Neuronal stem cell (in vitro differentiated cells): ENCODE results near the gene PEMT.
A peak's percentile ranks its signal among the peaks of the same experiment; 100 is the strongest.

ENCODE experiments used
- DNase-seq: peaks from one replicate; pipeline ENCODE4 v3.0.0-alpha.2; 2013; ENCODE audit warnings: low spot score
- H2AFZ ChIP-seq: one replicate; pipeline ENCODE4 v1.6.1; 2013; ENCODE audit warnings: mild to moderate bottlenecking, low read length, inconsistent platforms
- H2AK5ac ChIP-seq: 2 replicates; pipeline ENCODE4 v1.6.1; 2013; ENCODE audit warnings: low read depth, mild to moderate bottlenecking, inconsistent platforms, low read length, moderate library complexity, mixed read lengths
- H2BK120ac ChIP-seq: 2 replicates; pipeline ENCODE4 v1.6.1; 2013; ENCODE audit warnings: low read depth, mild to moderate bottlenecking, inconsistent platforms, low read length, moderate library complexity, mixed read lengths
- H2BK12ac ChIP-seq: one replicate; pipeline ENCODE4 v1.6.1; 2013; ENCODE audit warnings: low read length, inconsistent platforms
- H2BK15ac ChIP-seq: 2 replicates; pipeline ENCODE4 v1.6.1; 2013; ENCODE audit warnings: mild to moderate bottlenecking, low read length, inconsistent platforms, mixed read lengths
- H2BK5ac ChIP-seq: one replicate; pipeline ENCODE4 v1.6.1; 2013; ENCODE audit warnings: inconsistent platforms, mild to moderate bottlenecking, low read length, moderate library complexity
- H3K14ac ChIP-seq: one replicate; pipeline ENCODE4 v1.6.1; 2013; ENCODE audit warnings: low read length, inconsistent platforms
- H3K18ac ChIP-seq: 2 replicates; pipeline ENCODE4 v1.6.1; 2013; ENCODE audit warnings: low read length, inconsistent platforms
- H3K23ac ChIP-seq: 2 replicates; pipeline ENCODE4 v1.6.1; 2013; ENCODE audit warnings: low read depth, mild to moderate bottlenecking, mixed read lengths, low read length, inconsistent platforms; ENCODE audit not compliant: poor library complexity
- H3K27ac ChIP-seq: replicated peaks from 3 replicates; pipeline ENCODE4 v1.5.1; 2013; ENCODE audit warnings: low read length, inconsistent platforms
- H3K27me3 ChIP-seq, 3 experiments: 2 replicates each; pipeline ENCODE4 v1.6.1; 2013; ENCODE audit warnings: low read length in 3 of 3, mild to moderate bottlenecking in 2 of 3, inconsistent platforms in 1 of 3, low read depth in 1 of 3, mixed read lengths in 1 of 3, moderate library complexity in 1 of 3; ENCODE audit not compliant: control insufficient read depth in 3 of 3, insufficient read depth in 3 of 3
- H3K36me3 ChIP-seq, 2 donors: replicated peaks in 1 of 2; 2 replicates each; pipeline ENCODE4 v1.6.1; 2013; ENCODE audit warnings: low read length in 2 of 2; ENCODE audit not compliant: control insufficient read depth in 2 of 2, insufficient read depth in 2 of 2
- H3K4ac ChIP-seq: 2 replicates; pipeline ENCODE4 v1.6.1; 2013; ENCODE audit warnings: inconsistent platforms, mild to moderate bottlenecking, low read length, moderate library complexity
- H3K4me1 ChIP-seq, 2 donors: 1 replicate in 1 of 2; 2 replicates in 1 of 2; pipeline ENCODE4 v1.6.1; 2013; ENCODE audit warnings: low read length in 2 of 2, low read depth in 1 of 2; ENCODE audit not compliant: control insufficient read depth in 2 of 2, insufficient read depth in 1 of 2
- H3K4me2 ChIP-seq: one replicate; pipeline ENCODE4 v1.6.1; 2013; ENCODE audit warnings: mild to moderate bottlenecking, low read length, inconsistent platforms; ENCODE audit not compliant: insufficient read depth, poor library complexity, severe bottlenecking
- H3K4me3 ChIP-seq, 2 donors: 2 replicates each; pipeline ENCODE4 v1.5.1; 2013; ENCODE audit warnings: low read length in 2 of 2, mild to moderate bottlenecking in 2 of 2, inconsistent platforms in 1 of 2, moderate library complexity in 1 of 2
- H3K79me1 ChIP-seq: one replicate; pipeline ENCODE4 v1.6.1; 2013; ENCODE audit warnings: low read depth, mild to moderate bottlenecking, inconsistent platforms, low read length, moderate library complexity
- H3K9ac ChIP-seq: one replicate; pipeline ENCODE4 v1.6.1; 2013; ENCODE audit warnings: mild to moderate bottlenecking, low read depth, low read length, inconsistent platforms; ENCODE audit not compliant: poor library complexity
- H3K9me3 ChIP-seq, 2 donors: replicated peaks in 1 of 2; 2 replicates each; pipeline versions ENCODE3 to v1.6.1; 2013; ENCODE audit warnings: low read length in 2 of 2, mild to moderate bottlenecking in 2 of 2, inconsistent platforms in 1 of 2, low read depth in 1 of 2, mixed read lengths in 1 of 2, moderate library complexity in 1 of 2; ENCODE audit not compliant: control insufficient read depth in 2 of 2, insufficient read depth in 1 of 2
- H4K8ac ChIP-seq: one replicate; pipeline ENCODE4 v1.6.1; 2013; ENCODE audit warnings: low read depth, mild to moderate bottlenecking, inconsistent platforms, low read length, moderate library complexity
- H4K91ac ChIP-seq: one replicate; pipeline ENCODE4 v1.6.1; 2013; ENCODE audit warnings: low read length, low read depth, mild to moderate bottlenecking, inconsistent platforms; ENCODE audit not compliant: poor library complexity
- WGBS, 2 donors: extraction: QIAGEN DNeasy Blood & Tissue Kit; methylation state at CpG; one replicate each; pipeline ENCODE4 v1.1.7; 2013; ENCODE audit warnings: missing lambda C conversion rate in 2 of 2, mixed read lengths in 1 of 2; ENCODE audit not compliant: insufficient read length in 2 of 2, insufficient replicate concordance in 1 of 2; ENCODE audit errors: extremely low coverage in 2 of 2; 5-methylcytosine and 5-hydroxymethylcytosine counted together

The PEMT gene

DNA sequence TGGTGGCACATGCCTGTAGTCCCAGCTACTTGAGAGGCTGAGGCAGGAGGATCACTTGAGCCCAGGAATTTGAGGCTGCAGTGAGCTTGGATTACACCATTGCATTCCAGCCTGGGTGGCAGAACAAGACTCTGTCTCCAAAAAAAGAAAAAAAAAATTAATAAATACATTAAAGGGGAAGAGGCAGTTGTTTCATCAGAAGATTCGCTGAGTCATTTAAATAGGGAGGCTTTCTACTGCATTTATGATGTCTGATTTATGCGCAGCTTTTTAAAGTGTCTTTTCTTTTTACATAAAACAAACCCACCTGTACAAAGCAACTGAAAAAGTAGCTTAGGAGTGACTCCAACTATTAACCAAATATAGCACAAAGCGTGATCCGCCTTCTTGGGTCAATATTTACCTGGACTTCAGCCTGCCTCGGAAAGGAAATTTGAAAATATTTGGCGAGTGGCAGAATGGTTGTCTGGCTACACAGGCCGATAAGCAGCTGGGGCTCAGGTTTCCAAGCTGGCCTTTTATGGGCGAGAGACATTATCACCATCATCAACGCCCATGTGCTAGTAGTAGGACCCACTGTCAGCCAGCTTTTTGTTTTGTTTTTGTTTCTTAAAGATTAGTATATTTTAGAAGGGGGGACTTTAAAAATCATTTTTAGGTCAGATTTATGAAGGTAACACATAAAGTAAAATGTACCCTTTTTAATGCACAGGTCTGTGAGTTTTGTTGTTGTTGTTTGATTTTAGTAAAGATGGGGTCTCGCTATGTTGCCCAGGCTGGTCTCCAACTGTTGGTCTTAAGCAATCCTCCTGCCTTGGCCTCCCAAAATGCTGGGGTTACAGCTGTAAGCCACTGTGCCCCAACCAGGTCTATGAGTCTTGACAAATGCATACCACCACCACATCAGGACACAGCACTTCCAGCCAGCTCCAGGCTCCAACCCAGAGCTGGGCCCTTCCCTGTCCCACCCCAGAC lies 52.8 kb downstream of the PEMT start:
- H3K4me3 ChIP-seq: no peak overlapping the region
- H4K8ac ChIP-seq: no peak overlapping the region
- no peak overlapping the region for H2AFZ ChIP-seq
- H3K9ac ChIP-seq: no peak overlapping the region
- H3K23ac ChIP-seq: no peak overlapping the region
- H3K79me1 ChIP-seq: no peaks in the 10 kb centered on the region
- H3K9me3 ChIP-seq: peaks cover 0 to 2% of the 10 kb centered on the region in 2 donors
- DNase-seq: no peak
- peaks cover 5 to 8% of the 10 kb centered on the region in 2 donors for H3K4me1 ChIP-seq
- H2BK12ac ChIP-seq: no peak overlapping the region
- WGBS, 2 donors: no CpG with 5 or more reads among the region's 10 CpGs
- H3K27ac ChIP-seq: no peak overlapping the region
- no peaks in the 10 kb centered on the region for H3K27me3 ChIP-seq
- no peak overlapping the region for H3K14ac ChIP-seq
- no peak overlapping the region for H2AK5ac ChIP-seq
- H3K36me3 ChIP-seq: no peaks in the 10 kb centered on the region
- H3K18ac ChIP-seq: no peak overlapping the region
- H3K4ac ChIP-seq: no peak overlapping the region
- no peak overlapping the region for H2BK15ac ChIP-seq
- no peak overlapping the region for H2BK120ac ChIP-seq
- no peak overlapping the region for H4K91ac ChIP-seq
- H2BK5ac ChIP-seq: no peak overlapping the region
- H3K4me2 ChIP-seq: no peak overlapping the region

DNA sequence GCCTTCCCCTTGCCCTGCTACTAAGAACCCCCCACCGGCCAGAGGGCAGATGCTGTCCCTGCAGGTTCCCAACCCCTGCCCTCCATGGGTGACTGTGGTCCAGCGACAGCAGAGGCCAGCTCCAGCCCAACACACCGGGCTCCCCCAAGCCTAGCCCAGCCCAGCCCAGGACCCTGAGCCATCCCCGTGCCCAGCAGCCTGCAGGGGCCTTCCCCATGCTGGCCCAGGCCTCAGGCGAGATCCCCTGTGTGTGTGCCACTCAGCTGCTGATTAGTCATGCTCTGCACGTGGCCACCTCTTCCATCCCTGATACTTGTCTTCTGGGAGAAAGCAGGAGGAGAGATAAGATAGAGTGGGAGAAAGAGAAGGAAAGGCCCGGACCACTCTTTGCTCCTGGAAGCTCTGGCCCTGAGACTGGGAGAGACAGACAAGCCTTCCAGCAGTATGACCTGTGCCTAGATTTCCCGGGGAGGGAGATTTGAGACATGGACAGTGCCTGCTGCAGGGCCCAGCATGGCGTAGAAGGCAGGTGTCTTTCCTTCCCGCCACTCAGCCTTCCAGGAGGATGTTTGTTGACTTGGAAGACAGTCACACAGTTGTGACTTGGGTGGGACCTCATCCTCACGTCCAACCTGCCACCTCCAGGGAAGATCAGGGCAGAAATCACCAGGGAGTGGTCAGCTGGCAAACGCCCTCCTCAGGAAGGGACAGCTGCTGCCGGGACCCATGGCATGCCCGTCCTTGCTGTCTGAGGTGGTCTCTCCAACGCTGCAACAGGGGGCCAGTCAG lies 54.0 kb downstream of the PEMT start:
- Histone ChIP-seq H3K4ac (no peak overlapping the region), H3K18ac (no peak overlapping the region), H3K4me1 (peaks cover 5 to 8% of the 10 kb centered on the region in 2 donors), H3K4me3 (peak overlapping the region in 1 of 2 donors; percentile 16), H2AK5ac (no peak overlapping the region), H2AFZ (no peak overlapping the region), H3K4me2 (no peak overlapping the region), H4K91ac (no peak overlapping the region), H3K36me3 (no peaks in the 10 kb centered on the region), H3K79me1 (no peaks in the 10 kb centered on the region), H3K27ac (no peak overlapping the region), H3K23ac (peak overlapping the region; percentile 27), H2BK5ac (no peak overlapping the region), H2BK15ac (no peak overlapping the region), H3K9ac (peak overlapping the region; percentile 61), H3K27me3 (no peaks in the 10 kb centered on the region), H3K9me3 (peaks cover 0 to 2% of the 10 kb centered on the region in 2 donors), H2BK120ac (no peak overlapping the region), H4K8ac (no peak overlapping the region), H3K14ac (no peak overlapping the region), H2BK12ac (no peak overlapping the region)
- WGBS, 2 donors: no CpG with 5 or more reads among the region's 15 CpGs
- no peak for DNase-seq

DNA sequence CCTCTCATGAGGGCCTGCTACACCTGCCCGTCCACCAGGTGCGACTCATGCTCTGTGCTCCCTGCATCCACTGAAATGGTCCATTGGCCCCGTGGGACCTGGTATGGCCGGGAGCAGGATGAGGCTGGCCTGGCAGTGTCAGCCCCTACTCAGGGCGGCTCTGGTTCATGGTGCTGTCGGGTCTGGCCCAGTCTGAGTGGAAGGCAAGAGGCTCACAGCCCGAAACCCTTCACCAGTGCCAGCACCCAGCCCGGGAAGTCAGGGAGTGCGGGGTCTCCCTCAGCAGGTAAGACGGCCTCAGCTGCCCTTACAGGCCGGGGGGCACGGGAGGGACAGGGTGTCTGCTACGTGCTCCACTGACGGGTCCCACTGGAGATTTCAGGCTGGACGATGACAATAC lies 54.8 kb downstream of the PEMT start:
- H2BK120ac ChIP-seq: no peak overlapping the region
- no peak overlapping the region for H2BK5ac ChIP-seq
- H2BK12ac ChIP-seq: no peak overlapping the region
- peaks cover 0 to 4% of the 10 kb centered on the region in 2 donors for H3K9me3 ChIP-seq
- no peak overlapping the region for H3K18ac ChIP-seq
- H3K27ac ChIP-seq: no peak overlapping the region
- no peak overlapping the region for H2BK15ac ChIP-seq
- no peak overlapping the region for H3K4me2 ChIP-seq
- H4K8ac ChIP-seq: no peak overlapping the region
- DNase-seq: no peak
- H3K4me3 ChIP-seq: no peak overlapping the region
- no peak overlapping the region for H3K14ac ChIP-seq
- no CpG with 5 or more reads among the region's 15 CpGs for WGBS, 2 donors
- no peaks in the 10 kb centered on the region for H3K79me1 ChIP-seq
- no peaks in the 10 kb centered on the region for H3K36me3 ChIP-seq
- no peak overlapping the region for H3K9ac ChIP-seq
- no peak overlapping the region for H4K91ac ChIP-seq
- no peak overlapping the region for H3K4ac ChIP-seq
- H3K23ac ChIP-seq: no peak overlapping the region
- peaks cover 5 to 8% of the 10 kb centered on the region in 2 donors for H3K4me1 ChIP-seq
- H2AK5ac ChIP-seq: no peak overlapping the region
- no peaks in the 10 kb centered on the region for H3K27me3 ChIP-seq
- H2AFZ ChIP-seq: no peak overlapping the region

DNA sequence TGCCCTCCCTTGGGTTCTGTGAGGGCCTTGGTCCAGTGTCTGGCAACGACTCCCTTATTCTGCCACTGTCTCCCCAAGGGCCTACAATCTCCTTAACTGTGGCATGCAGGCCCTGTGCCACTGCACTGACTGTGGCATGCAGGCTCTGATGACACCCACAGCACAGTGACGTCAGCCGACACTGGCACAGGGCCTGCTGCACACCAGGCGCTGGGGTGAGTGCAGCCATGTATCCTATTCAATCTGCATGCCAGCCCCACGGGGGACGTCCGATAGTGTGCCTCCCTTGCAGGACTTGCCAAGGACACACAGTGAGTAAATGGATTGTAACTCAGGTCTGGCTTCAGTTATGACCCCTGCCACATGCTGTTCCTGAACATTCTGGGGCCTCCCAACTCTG lies 55.6 kb downstream of the PEMT start:
- WGBS, 2 donors: no CpG with 5 or more reads among the region's 7 CpGs
- H2BK5ac ChIP-seq: no peak overlapping the region
- no peak for DNase-seq

More for the DNA sequence above, 55.6 kb downstream of the PEMT start:
- Histone ChIP-seq H2BK15ac (no peak overlapping the region), H3K36me3 (no peaks in the 10 kb centered on the region), H2AK5ac (no peak overlapping the region), H2BK12ac (no peak overlapping the region), H3K27ac (no peak overlapping the region), H3K4ac (no peak overlapping the region), H3K27me3 (no peaks in the 10 kb centered on the region), H3K9me3 (peaks cover 0 to 4% of the 10 kb centered on the region in 2 donors), H2BK120ac (no peak overlapping the region), H3K4me3 (peak overlapping the region in 1 of 2 donors; percentile 69), H3K4me1 (peaks cover 5 to 8% of the 10 kb centered on the region in 2 donors), H3K79me1 (no peaks in the 10 kb centered on the region), H3K23ac (no peak overlapping the region), H4K91ac (no peak overlapping the region), H2AFZ (no peak overlapping the region), H4K8ac (no peak overlapping the region), H3K14ac (no peak overlapping the region), H3K18ac (no peak overlapping the region), H3K4me2 (no peak overlapping the region), H3K9ac (no peak overlapping the region)
